Activated naive CD4-positive, alpha-beta T cell treated with anti-CD3 and anti-CD28 coated beads, Interleukin-2, amount 50 U/mL, for 24 hours (primary cell): ENCODE results near the gene RUNDC3A.
A peak's percentile ranks its signal among the peaks of the same experiment; 100 is the strongest.

ENCODE experiments used
- H3K27ac Mint-ChIP-seq: one replicate; pipeline ENCODE4 v1.8.0; 2021; ENCODE audit warnings: mild to moderate bottlenecking, mixed read lengths
- H3K27me3 Mint-ChIP-seq: one replicate; pipeline ENCODE4 v1.8.0; 2021; ENCODE audit warnings: mixed read lengths
- H3K36me3 Mint-ChIP-seq: one replicate; pipeline ENCODE4 v1.8.0; 2021; ENCODE audit warnings: mixed read lengths
- H3K4me1 Mint-ChIP-seq: one replicate; pipeline ENCODE4 v1.8.0; 2021; ENCODE audit warnings: mixed read lengths
- H3K4me3 Mint-ChIP-seq: one replicate; pipeline ENCODE4 v1.8.0; 2021; ENCODE audit warnings: mild to moderate bottlenecking, mixed read lengths
- H3K9me3 Mint-ChIP-seq: one replicate; pipeline ENCODE4 v1.8.0; 2021; ENCODE audit warnings: mixed read lengths

The RUNDC3A gene

DNA sequence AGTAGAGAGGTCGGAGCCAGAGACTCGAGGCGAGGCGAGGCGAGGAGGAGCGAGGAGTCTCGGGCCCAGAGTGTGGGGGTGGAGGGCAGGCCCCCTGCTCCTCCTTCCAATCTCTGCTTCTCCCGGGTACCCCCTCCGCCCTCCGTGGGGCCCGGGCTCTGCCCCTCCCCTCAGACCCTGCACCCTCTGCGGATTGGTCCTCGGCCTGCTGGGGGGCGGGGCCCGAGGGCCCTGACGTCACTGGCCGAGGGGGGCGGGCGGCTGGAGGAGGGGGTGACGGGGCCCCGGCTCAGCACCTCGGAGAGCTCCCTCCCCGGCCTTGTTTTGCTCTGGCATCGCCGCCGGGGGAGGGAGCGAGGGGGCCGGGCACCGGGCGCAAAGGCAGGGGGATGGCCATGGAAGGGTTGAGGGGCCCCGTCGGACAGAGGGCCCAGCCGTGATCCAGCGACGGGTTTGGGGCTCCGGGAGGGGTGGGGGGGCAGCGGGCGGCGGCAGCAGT, at the start of gene RUNDC3A:
TSS of gene RUNDC3A (plus strand) at position 282 of the 499 bp plus-strand sequence. CDS start 232 bp downstream, outside the sequence.
- Mint-ChIP-seq H3K27ac (peak within 1 kb of the TSS; percentile 35), H3K4me3 (peak within 1 kb of the TSS; percentile 54), H3K4me1 (peaks cover 13% of the 10 kb centered on the region), H3K27me3 (peaks cover 6% of the 10 kb centered on the region), H3K9me3 (no peaks in the 10 kb centered on the region), H3K36me3 (no peaks in the 10 kb centered on the region)

DNA sequence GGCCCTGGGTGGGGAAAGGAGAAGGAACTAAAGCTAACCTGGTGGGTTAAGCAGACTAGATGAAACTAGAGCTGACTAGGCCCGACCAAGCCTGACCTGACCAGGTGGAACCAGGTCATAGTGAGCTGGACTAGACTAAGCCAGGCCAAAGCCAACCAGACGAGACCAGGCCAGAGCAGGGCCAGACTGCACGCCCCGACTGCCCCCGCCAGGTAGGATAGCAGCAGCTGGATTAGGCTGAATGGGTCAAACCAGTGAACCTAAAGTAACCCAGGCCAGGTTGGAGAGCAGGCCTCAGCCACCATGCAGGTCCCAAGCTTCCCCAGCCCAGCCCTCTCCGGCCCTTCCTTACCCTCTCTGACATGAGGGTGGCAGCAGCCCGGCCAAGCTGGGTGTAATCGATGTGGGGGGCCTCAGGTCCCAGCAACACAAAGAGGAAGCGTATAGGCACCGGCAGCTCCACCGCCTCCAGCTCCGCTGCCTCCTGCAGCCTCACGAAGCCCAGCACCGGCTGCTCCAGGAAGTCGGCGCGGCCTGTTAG, 49.5 kb upstream of the RUNDC3A start:
- H3K36me3 Mint-ChIP-seq, result no peaks in the 10 kb centered on the region
- no peaks in the 10 kb centered on the region for H3K27me3 Mint-ChIP-seq
- H3K9me3 Mint-ChIP-seq, result no peaks in the 10 kb centered on the region
- H3K4me3 Mint-ChIP-seq, result no peak overlapping the region
- no peaks in the 10 kb centered on the region for H3K4me1 Mint-ChIP-seq
- H3K27ac Mint-ChIP-seq, result no peak overlapping the region

- Mint-ChIP-seq H3K36me3 (no peaks in the 10 kb centered on the region), H3K27ac (no peak overlapping the region), H3K9me3 (no peaks in the 10 kb centered on the region), H3K27me3 (no peaks in the 10 kb centered on the region), H3K4me1 (no peaks in the 10 kb centered on the region), H3K4me3 (no peak overlapping the region)
Measured at GRCh38 chr17:44260296-44260695, 48.1 kb upstream of the RUNDC3A start.

DNA sequence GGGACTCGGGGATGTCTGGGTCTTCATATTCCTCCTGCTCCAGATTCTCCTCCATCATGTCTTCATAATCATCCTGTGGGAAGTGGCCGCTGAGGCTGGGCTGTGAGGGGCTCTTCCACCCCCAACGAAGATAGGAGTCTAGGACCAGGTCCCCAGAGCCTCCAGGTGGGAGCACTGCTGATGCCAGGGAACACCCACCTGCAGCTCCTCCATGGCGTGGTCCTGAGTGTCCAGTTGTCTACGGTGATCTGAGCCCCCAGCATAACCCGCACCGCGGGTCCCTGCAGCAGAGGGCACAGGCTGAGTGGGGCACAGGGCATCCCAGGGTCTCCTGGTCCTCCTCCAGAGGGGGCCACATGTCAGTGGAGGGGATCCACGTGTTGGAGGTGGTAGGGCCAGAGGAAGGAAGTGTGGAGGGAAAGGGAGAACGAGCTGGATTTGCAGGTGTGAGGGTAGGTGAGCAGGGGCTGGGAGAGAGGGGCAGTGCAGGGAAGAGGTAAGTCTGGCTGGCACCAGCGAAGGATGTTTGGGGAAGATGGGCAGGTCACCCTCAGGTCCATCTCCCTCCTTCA, 45.7 kb upstream of the RUNDC3A start:
- Mint-ChIP-seq H3K4me1 (no peaks in the 10 kb centered on the region), H3K27me3 (no peaks in the 10 kb centered on the region), H3K9me3 (no peaks in the 10 kb centered on the region), H3K36me3 (no peaks in the 10 kb centered on the region), H3K27ac (no peak overlapping the region), H3K4me3 (no peak overlapping the region)

- H3K27me3 Mint-ChIP-seq, result no peaks in the 10 kb centered on the region
- no peaks in the 10 kb centered on the region for H3K9me3 Mint-ChIP-seq
- H3K4me1 Mint-ChIP-seq, result no peaks in the 10 kb centered on the region
- no peak overlapping the region for H3K4me3 Mint-ChIP-seq
- H3K36me3 Mint-ChIP-seq, result no peaks in the 10 kb centered on the region
- H3K27ac Mint-ChIP-seq, result no peak overlapping the region
Measured at GRCh38 chr17:44263345-44263902, 45.0 kb upstream of the RUNDC3A start.

DNA sequence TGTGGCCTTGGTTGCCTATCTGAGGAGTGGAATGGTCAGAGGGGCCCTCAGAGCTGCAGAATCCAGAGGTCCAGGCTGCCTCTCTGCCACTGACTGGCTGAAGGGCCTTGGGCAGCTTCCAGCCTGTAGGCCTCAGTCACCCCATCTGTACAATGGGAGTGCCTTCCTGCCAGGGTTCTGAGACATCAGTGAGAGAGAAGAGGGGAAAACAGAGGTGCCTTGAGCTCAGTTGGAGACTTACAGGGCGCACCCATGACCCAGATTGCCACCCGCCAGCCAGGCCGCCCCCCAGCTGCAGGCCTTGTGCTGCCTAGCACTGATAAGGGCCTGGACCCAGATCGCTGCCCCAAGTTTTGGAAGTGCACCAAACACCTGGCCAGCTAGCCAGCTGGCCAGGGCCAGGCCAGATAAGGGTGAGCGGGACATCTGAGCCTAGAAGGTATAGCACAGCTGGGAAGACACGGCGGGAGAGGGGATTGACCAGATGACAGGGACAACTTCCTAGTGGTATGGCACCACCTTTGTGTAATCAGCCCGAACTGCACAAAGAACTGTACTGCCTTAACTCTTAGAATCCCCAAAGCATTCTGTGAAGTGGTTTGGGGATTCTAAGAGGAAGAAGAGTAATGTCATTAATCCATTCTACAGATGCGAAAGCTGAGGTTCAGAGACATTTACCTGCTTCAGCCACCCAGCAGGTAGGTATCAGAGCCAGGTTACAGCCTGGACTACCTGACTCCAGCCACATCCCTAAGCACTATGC, 41.8 kb upstream of the RUNDC3A start:
- Mint-ChIP-seq H3K27ac (no peak overlapping the region), H3K27me3 (no peaks in the 10 kb centered on the region), H3K9me3 (no peaks in the 10 kb centered on the region), H3K36me3 (no peaks in the 10 kb centered on the region), H3K4me1 (no peaks in the 10 kb centered on the region), H3K4me3 (no peak overlapping the region)

- no peaks in the 10 kb centered on the region for H3K9me3 Mint-ChIP-seq
- H3K27ac Mint-ChIP-seq, result no peak overlapping the region
Measured at GRCh38 chr17:44267165-44267455, 41.3 kb upstream of the RUNDC3A start.

GRCh38 chr17:44267818-44268490, 40.4 kb upstream of the RUNDC3A start, which contains the start of gene SLC4A1:
Gene SLC4A1 (minus strand): TSS chr17:44268135. CDS start chr17:44262866, 5,269 bp downstream.
- Mint-ChIP-seq H3K27me3 (no peaks in the 10 kb centered on the region), H3K27ac (no peak within 1 kb of the TSS), H3K36me3 (no peaks in the 10 kb centered on the region), H3K4me1 (no peaks in the 10 kb centered on the region), H3K4me3 (no peak within 1 kb of the TSS), H3K9me3 (no peaks in the 10 kb centered on the region)

More at GRCh38 chr17:44267165-44267455, 41.3 kb upstream of the RUNDC3A start:
- H3K4me3 Mint-ChIP-seq, result no peak overlapping the region
- no peaks in the 10 kb centered on the region for H3K36me3 Mint-ChIP-seq
- H3K27me3 Mint-ChIP-seq, result no peaks in the 10 kb centered on the region
- no peaks in the 10 kb centered on the region for H3K4me1 Mint-ChIP-seq

DNA sequence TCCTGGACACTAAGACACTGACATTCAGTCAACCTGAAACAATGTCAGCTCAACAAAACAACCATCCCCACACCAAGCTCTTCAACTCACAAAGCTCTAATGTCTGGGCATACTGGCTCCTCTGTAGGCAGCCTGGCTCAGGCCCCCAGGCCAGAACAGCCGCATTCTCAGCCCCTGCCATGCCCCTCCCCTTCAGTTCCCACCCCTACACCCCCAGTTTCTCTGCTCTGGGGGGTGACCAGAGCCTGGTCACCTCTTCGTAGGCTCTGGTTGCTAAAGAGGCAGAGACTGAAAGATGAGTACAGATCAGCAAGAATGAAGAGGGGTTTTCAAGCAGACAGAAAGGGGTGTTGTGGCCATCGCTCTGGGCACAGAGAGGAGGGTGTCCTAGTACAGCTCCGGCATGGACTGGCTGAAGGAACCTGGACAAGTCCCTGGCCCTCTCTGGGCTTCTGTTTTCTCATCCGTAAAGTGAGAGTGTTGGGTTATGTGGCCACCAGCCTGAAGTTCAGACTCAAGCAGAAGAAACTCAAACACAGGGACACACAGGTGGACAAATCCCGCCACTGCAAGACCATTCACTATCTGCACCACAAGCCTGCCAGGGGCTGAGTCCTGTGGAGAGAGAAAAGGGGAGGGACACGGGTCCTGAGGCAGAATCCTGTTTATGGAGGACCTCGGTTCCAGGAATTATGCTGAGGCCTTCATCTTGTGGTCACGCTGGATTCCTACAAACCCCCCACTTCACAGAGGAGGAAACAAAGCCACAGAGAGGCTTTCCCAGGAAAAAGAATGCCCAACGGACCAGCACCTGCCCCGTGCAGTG, 39.5 kb upstream of the RUNDC3A start:
- H3K9me3 Mint-ChIP-seq, result no peaks in the 10 kb centered on the region
- H3K4me3 Mint-ChIP-seq, result no peak overlapping the region
- no peak overlapping the region for H3K27ac Mint-ChIP-seq
- no peaks in the 10 kb centered on the region for H3K36me3 Mint-ChIP-seq
- no peaks in the 10 kb centered on the region for H3K27me3 Mint-ChIP-seq
- no peaks in the 10 kb centered on the region for H3K4me1 Mint-ChIP-seq

DNA sequence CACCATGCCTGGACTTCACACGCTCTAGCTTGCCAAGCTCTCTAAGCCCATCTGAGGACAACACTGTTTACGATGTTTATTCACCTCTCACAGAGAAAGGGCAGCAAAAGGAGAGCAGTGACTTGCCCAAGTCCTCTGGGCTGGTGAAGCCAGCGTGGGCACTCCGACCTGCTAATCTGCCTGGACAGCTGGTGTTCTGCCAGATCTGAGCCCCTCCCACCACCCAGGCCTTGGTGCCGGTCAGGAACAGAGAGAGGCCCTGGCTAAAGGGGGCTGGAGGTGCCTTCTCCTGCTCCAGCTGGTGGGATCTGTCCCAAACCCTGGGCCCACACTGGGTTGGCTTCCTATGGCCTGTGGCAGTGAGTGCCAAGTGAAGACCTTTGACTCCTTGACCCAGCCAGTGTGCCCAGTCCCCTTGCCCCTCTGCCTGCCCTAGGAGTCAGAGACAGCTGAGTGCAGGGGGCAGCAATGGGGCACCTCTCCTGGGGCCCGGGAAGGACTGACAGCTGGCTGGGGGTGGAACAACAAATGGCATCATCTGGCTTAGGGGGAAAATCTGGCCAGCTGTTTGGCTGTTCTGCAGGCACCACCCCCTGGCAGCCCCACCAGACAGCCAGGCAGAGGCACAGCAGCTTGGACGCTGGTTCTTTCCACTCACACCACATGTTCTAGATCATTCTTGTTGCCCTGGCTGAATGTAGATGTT, 38.7 kb upstream of the RUNDC3A start:
- no peaks in the 10 kb centered on the region for H3K9me3 Mint-ChIP-seq
- no peaks in the 10 kb centered on the region for H3K27me3 Mint-ChIP-seq
- no peaks in the 10 kb centered on the region for H3K36me3 Mint-ChIP-seq
- no peak overlapping the region for H3K27ac Mint-ChIP-seq
- no peaks in the 10 kb centered on the region for H3K4me1 Mint-ChIP-seq
- H3K4me3 Mint-ChIP-seq, result no peak overlapping the region

- no peak overlapping the region for H3K27ac Mint-ChIP-seq
- no peaks in the 10 kb centered on the region for H3K27me3 Mint-ChIP-seq
- no peaks in the 10 kb centered on the region for H3K4me1 Mint-ChIP-seq
- H3K4me3 Mint-ChIP-seq, result no peak overlapping the region
- no peaks in the 10 kb centered on the region for H3K36me3 Mint-ChIP-seq
- H3K9me3 Mint-ChIP-seq, result no peaks in the 10 kb centered on the region
Measured at GRCh38 chr17:44272321-44272951, 36.0 kb upstream of the RUNDC3A start.

DNA sequence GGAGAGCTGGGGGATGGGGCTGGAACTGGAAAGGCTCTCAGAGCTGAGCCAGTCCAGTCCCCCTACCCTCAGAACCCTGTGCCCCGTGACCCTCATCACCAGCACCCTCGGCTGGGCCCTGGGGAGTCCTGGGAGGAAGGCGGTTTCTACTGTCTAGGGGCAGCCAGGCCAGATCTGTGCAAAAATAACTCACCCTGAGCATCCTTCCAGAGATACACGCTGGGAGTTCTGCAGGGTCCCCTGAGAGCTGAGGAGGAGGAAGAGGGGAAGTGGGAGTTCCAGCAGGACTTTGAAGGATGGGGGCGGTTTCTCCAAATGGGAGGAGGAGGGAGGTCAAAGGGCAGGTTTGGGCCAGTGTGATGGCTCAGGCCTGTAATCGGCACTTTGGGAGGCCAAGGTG, 35.4 kb upstream of the RUNDC3A start:
- Mint-ChIP-seq H3K4me3 (no peak overlapping the region), H3K4me1 (no peaks in the 10 kb centered on the region), H3K9me3 (no peaks in the 10 kb centered on the region), H3K27me3 (no peaks in the 10 kb centered on the region), H3K36me3 (no peaks in the 10 kb centered on the region), H3K27ac (no peak overlapping the region)

- H3K4me3 Mint-ChIP-seq, result no peak overlapping the region
Measured at GRCh38 chr17:44273607-44274006, 34.8 kb upstream of the RUNDC3A start.

DNA sequence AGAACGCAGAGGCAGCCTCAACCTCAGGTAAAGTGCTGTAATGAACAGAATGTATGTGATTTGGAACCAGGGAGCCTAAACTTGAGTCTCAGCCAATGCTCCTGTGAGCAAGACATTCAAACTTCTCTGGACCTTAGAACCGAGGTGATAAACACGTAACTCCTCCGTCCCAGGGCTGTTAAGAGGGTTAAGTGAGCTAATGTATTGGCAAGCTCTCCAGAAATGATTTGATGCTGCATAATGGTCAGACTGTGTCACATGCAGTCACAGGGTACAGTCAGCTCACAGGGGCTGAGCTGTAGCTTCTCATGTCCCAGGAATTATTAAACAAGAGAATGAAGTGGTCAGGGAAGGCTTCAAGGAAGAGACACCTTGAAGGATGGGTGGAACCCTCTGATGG, 30.4 kb upstream of the RUNDC3A start:
- Mint-ChIP-seq H3K9me3 (no peaks in the 10 kb centered on the region), H3K27ac (no peak overlapping the region), H3K36me3 (no peaks in the 10 kb centered on the region), H3K27me3 (no peaks in the 10 kb centered on the region), H3K4me1 (no peaks in the 10 kb centered on the region), H3K4me3 (no peak overlapping the region)

More at GRCh38 chr17:44273607-44274006, 34.8 kb upstream of the RUNDC3A start:
- Mint-ChIP-seq H3K27ac (no peak overlapping the region), H3K4me1 (no peaks in the 10 kb centered on the region), H3K27me3 (no peaks in the 10 kb centered on the region), H3K36me3 (no peaks in the 10 kb centered on the region), H3K9me3 (no peaks in the 10 kb centered on the region)
